Esophagus (tissue), 2 donors: Measurements from ENCODE around the gene ZC3H12A. TPM values are rescaled to one million over a fixed set of nuclear protein-coding genes. Genes with fewer than 3 reads are reported as not detected.

Experiments
- H3K27ac ChIP-seq, 2 donors: one replicate each; pipeline ENCODE4 v1.5.1; 2013; ENCODE audit warnings: low read depth in 2 of 2, mild to moderate bottlenecking in 2 of 2, inconsistent platforms in 1 of 2, low read length in 1 of 2, moderate library complexity in 1 of 2
- H3K27me3 ChIP-seq, 2 donors: one replicate each; pipeline ENCODE4 v1.6.1; 2013; ENCODE audit warnings: low read length in 2 of 2, control low read depth in 1 of 2, mild to moderate bottlenecking in 1 of 2; ENCODE audit not compliant: insufficient read depth in 2 of 2, control insufficient read depth in 1 of 2
- H3K36me3 ChIP-seq, 2 donors: one replicate each; pipeline ENCODE4 v1.6.1; 2013; ENCODE audit warnings: low read length in 1 of 2; ENCODE audit not compliant: control insufficient read depth in 2 of 2, insufficient read depth in 2 of 2
- H3K4me1 ChIP-seq, 2 donors: one replicate each; pipeline ENCODE4 v1.6.1; 2013; ENCODE audit warnings: low read length in 1 of 2; ENCODE audit not compliant: control insufficient read depth in 2 of 2, insufficient read depth in 2 of 2
- H3K4me3 ChIP-seq, 2 donors: one replicate each; pipeline ENCODE4 v1.5.1; 2013; ENCODE audit warnings: low read length in 2 of 2, mild to moderate bottlenecking in 2 of 2, low read depth in 1 of 2, moderate library complexity in 1 of 2
- H3K9me3 ChIP-seq, 2 donors: one replicate each; pipeline ENCODE4 v1.6.1; 2013; ENCODE audit warnings: mild to moderate bottlenecking in 2 of 2, low read depth in 1 of 2, low read length in 1 of 2, moderate library complexity in 1 of 2; ENCODE audit not compliant: control insufficient read depth in 2 of 2, insufficient read depth in 1 of 2
- WGBS, 2 donors: extraction: QIAGEN DNeasy Blood & Tissue Kit; methylation state at CpG; one replicate each; pipeline ENCODE4 v1.1.7; 2013; 5-methylcytosine and 5-hydroxymethylcytosine counted together
- polyA plus RNA-seq, 2 donors: library from polyadenylated mRNA; stranded (reverse); fragments of 200-250 nt; gene quantifications; one replicate each; pipeline ENCODE4 v1.2.3, GENCODE V29; 2013
- donor health status: healthy with polysubstance abuse.
- donor health status: Bipolar disorder and iron deficiency.

The ZC3H12A gene
- polyA plus RNA-seq, 2 donors, result 17.6 to 25.3 TPM

- Histone ChIP-seq H3K36me3 (no peaks in the 10 kb centered on the region), H3K4me3 (no peak overlapping the region), H3K9me3 (no peaks in the 10 kb centered on the region), H3K27ac (no peak overlapping the region), H3K27me3 (peaks cover 0 to 2% of the 10 kb centered on the region in 2 donors), H3K4me1 (no peaks in the 10 kb centered on the region)
- 75 to 79% methylated on average over 6 of the region's 6 CpGs for WGBS, 2 donors
These were observed 36.1 kb upstream of the ZC3H12A start for GRCh38 chr1:37438037-37438868.

GRCh38 chr1:37438869-37439343, 35.5 kb upstream of the ZC3H12A start:
- peaks cover 0 to 2% of the 10 kb centered on the region in 2 donors for H3K27me3 ChIP-seq
- WGBS, 2 donors, result 55 to 56% methylated on average over 4 of the region's 4 CpGs

GRCh38 chr1:37439349-37439995, 34.9 kb upstream of the ZC3H12A start:
- Histone ChIP-seq H3K4me1 (no peaks in the 10 kb centered on the region), H3K36me3 (no peaks in the 10 kb centered on the region), H3K9me3 (no peaks in the 10 kb centered on the region), H3K4me3 (no peak overlapping the region), H3K27me3 (peaks cover 0 to 2% of the 10 kb centered on the region in 2 donors), H3K27ac (no peak overlapping the region)
- WGBS, 2 donors, result 42 to 51% methylated on average over 2 of the region's 2 CpGs

More at GRCh38 chr1:37438869-37439343, 35.5 kb upstream of the ZC3H12A start:
- Histone ChIP-seq H3K9me3 (no peaks in the 10 kb centered on the region), H3K4me3 (no peak overlapping the region), H3K36me3 (no peaks in the 10 kb centered on the region), H3K27ac (no peak overlapping the region), H3K4me1 (no peaks in the 10 kb centered on the region)

- no peaks in the 10 kb centered on the region for H3K36me3 ChIP-seq
- no peak overlapping the region for H3K27ac ChIP-seq
- no peaks in the 10 kb centered on the region for H3K4me1 ChIP-seq
- 75 to 81% methylated on average over 10 of the region's 10 CpGs for WGBS, 2 donors
- peaks cover 0 to 2% of the 10 kb centered on the region in 2 donors for H3K27me3 ChIP-seq
- H3K4me3 ChIP-seq, result no peak overlapping the region
- no peaks in the 10 kb centered on the region for H3K9me3 ChIP-seq
These were observed 32.9 kb upstream of the ZC3H12A start for GRCh38 chr1:37441490-37441889.

GRCh38 chr1:37442139-37442538, 32.2 kb upstream of the ZC3H12A start:
- H3K27me3 ChIP-seq, result no peaks in the 10 kb centered on the region

GRCh38 chr1:37442644-37443043, 31.7 kb upstream of the ZC3H12A start:
- Histone ChIP-seq H3K27ac (no peak overlapping the region), H3K9me3 (no peaks in the 10 kb centered on the region), H3K36me3 (no peaks in the 10 kb centered on the region), H3K4me1 (no peaks in the 10 kb centered on the region), H3K27me3 (no peaks in the 10 kb centered on the region), H3K4me3 (no peak overlapping the region)
- WGBS, 2 donors, result 66 to 68% methylated on average over 2 of the region's 2 CpGs

More at GRCh38 chr1:37442139-37442538, 32.2 kb upstream of the ZC3H12A start:
- H3K9me3 ChIP-seq, result no peaks in the 10 kb centered on the region
- H3K4me3 ChIP-seq, result no peak overlapping the region
- no peaks in the 10 kb centered on the region for H3K36me3 ChIP-seq
- no peaks in the 10 kb centered on the region for H3K4me1 ChIP-seq
- H3K27ac ChIP-seq, result no peak overlapping the region
- 46 to 67% methylated on average over 4 of the region's 4 CpGs for WGBS, 2 donors

- Histone ChIP-seq H3K4me3 (no peak overlapping the region), H3K27me3 (no peaks in the 10 kb centered on the region), H3K27ac (no peak overlapping the region), H3K36me3 (no peaks in the 10 kb centered on the region), H3K9me3 (no peaks in the 10 kb centered on the region), H3K4me1 (no peaks in the 10 kb centered on the region)
- 56 to 62% methylated on average over 6 of the region's 6 CpGs for WGBS, 2 donors
These were observed 27.5 kb upstream of the ZC3H12A start for GRCh38 chr1:37446874-37447273.

GRCh38 chr1:37448185-37448584, 26.2 kb upstream of the ZC3H12A start:
- 39 to 58% methylated on average over 2 of the region's 2 CpGs for WGBS, 2 donors
- H3K9me3 ChIP-seq, result no peaks in the 10 kb centered on the region
- H3K36me3 ChIP-seq, result no peaks in the 10 kb centered on the region
- no peak overlapping the region for H3K27ac ChIP-seq
- H3K27me3 ChIP-seq, result no peaks in the 10 kb centered on the region
- H3K4me3 ChIP-seq, result no peak overlapping the region
- no peaks in the 10 kb centered on the region for H3K4me1 ChIP-seq

GRCh38 chr1:37448691-37449417, 25.5 kb upstream of the ZC3H12A start:
- H3K4me3 ChIP-seq, result no peak overlapping the region
- H3K27ac ChIP-seq, result no peak overlapping the region
- no peaks in the 10 kb centered on the region for H3K4me1 ChIP-seq
- no peaks in the 10 kb centered on the region for H3K27me3 ChIP-seq
- WGBS, 2 donors, result 51 to 55% methylated on average over 15 of the region's 15 CpGs
- no peaks in the 10 kb centered on the region for H3K36me3 ChIP-seq
- no peaks in the 10 kb centered on the region for H3K9me3 ChIP-seq
